ENCODE measurements around the gene MPZL2. TPM values are rescaled to one million over a fixed set of nuclear protein-coding genes. Genes with fewer than 3 reads are reported as not detected.

The MPZL2 gene
- total RNA-seq, 1 experiment from 2014 or later: 0.26 TPM

DNA sequence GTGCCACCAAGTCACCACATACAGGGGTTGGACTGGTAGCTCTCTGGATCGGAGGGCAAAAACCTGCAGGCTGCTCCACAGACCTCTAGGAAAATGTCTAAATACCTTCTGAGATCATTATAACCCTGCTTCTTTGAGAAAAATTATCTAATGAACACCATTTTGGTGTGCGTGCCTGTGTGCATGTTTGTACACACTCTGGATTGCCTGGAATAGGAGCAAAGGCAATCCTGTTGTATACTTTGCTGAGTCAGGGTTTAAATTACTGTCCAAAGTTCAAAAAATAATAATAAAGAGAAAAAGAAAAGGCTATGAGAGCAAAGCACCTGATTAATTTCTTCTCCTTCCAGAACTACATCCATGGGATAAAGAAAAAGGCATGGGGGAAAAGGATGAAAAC, 50.3 kb downstream of the MPZL2 start:
- no CpG with 5 or more reads among the region's 2 CpGs for WGBS (ENCODE audit: extremely low coverage, insufficient read length, low lambda C conversion rate)
- no peak for DNase-seq
- peaks cover 0 to 6% of the 10 kb centered on the region in 2 experiments; a peak in 3 of 5 replicates for H3K9me3 Mint-ChIP-seq
- H3K27me3 Mint-ChIP-seq (ENCODE audit: low read depth): no peaks in the 10 kb centered on the region; the same call in 1 of the 2 replicates
- no peak overlapping the region for H3K4ac ChIP-seq (ENCODE audit: low read depth, low read length)
- H3K36me3 Mint-ChIP-seq (ENCODE audit: insufficient read depth in 1 of 3, low read depth in 3 of 3): peaks cover 0 to 14% (median 0%) of the 10 kb centered on the region in 3 experiments; a peak in 3 of 7 replicates
- no peak overlapping the region for H4K91ac ChIP-seq (ENCODE audit: insufficient read length, low read depth, low read length)
- H4K20me1 ChIP-seq (ENCODE audit: control insufficient read depth, insufficient read depth, insufficient read length): no peaks in the 10 kb centered on the region
- no peak overlapping the region for H3K18ac ChIP-seq (ENCODE audit: insufficient read length, low read depth, low read length)
- no peak overlapping the region for H3K56ac ChIP-seq (ENCODE audit: insufficient read length, low read depth, low read length)
- no peak overlapping the region for H3K4me2 ChIP-seq (ENCODE audit: insufficient read depth, insufficient read length, low read length)
- peak overlapping the region in 2 of 3 experiments; percentile 8 to 50; a peak in 1 of 7 replicates for H3K27ac Mint-ChIP-seq
- H2BK12ac ChIP-seq (ENCODE audit: insufficient read length, low read depth, low read length): no peak overlapping the region
- H3K23ac ChIP-seq (ENCODE audit: insufficient read length, low read depth, low read length): no peak overlapping the region
- no peak overlapping the region for H2AFZ ChIP-seq (ENCODE audit: low read length)
- no peak overlapping the region for H3K9ac ChIP-seq (ENCODE audit: extremely low read depth, insufficient read length, low read length)
- no peak overlapping the region for H2AK5ac ChIP-seq (ENCODE audit: insufficient read length, low read length)
- no peak overlapping the region for H3T11ph ChIP-seq (ENCODE audit: low read length)
- no peak overlapping the region for H2BK20ac ChIP-seq (ENCODE audit: low read depth, low read length, poor library complexity, severe bottlenecking)
- no peak overlapping the region for H3K27ac ChIP-seq (ENCODE audit: insufficient read length, low read depth, low read length)
- H2BK15ac ChIP-seq (ENCODE audit: low read depth, low read length): no peak overlapping the region
- peaks cover 27% of the 10 kb centered on the region for H3K4me1 ChIP-seq (ENCODE audit: insufficient read depth, low read length)
- no peaks in the 10 kb centered on the region for H3K27me3 ChIP-seq (ENCODE audit: insufficient read depth, low read length)
- H3K79me2 ChIP-seq (ENCODE audit: insufficient read depth, low read length): no peaks in the 10 kb centered on the region
- no peaks in the 10 kb centered on the region for H3K79me1 ChIP-seq (ENCODE audit: insufficient read depth, low read depth, low read length, poor library complexity, severe bottlenecking)
- TF ChIP-seq CTCF (conservative IDR thresholded peaks at IDR 0.05): no peak
- H3K14ac ChIP-seq (ENCODE audit: insufficient read depth, low read length): no peak overlapping the region
- H3K4me3 Mint-ChIP-seq: no peak overlapping the region
- no peak overlapping the region for H2BK120ac ChIP-seq (ENCODE audit: low read depth, low read length, poor library complexity, severe bottlenecking)
- H3K23me2 ChIP-seq (ENCODE audit: insufficient read length, low read depth, low read length, poor library complexity, severe bottlenecking): no peaks in the 10 kb centered on the region
- H3K4me1 Mint-ChIP-seq: peaks cover 46 to 48% of the 10 kb centered on the region in 2 experiments
- H4K8ac ChIP-seq (replicated peaks; ENCODE audit: insufficient read length, low read depth, low read length): no peak overlapping the region
- no peak overlapping the region for H2BK5ac ChIP-seq (ENCODE audit: insufficient read length, low read length)
- H4K5ac ChIP-seq (ENCODE audit: insufficient read length, low read depth, low read length): no peak overlapping the region
- no peaks in the 10 kb centered on the region for H3K9me3 ChIP-seq (ENCODE audit: control insufficient read depth, low read depth, low read length)

Data from H9 (cell line).